ENCODE data around the gene ADAMTS2. TPM values are rescaled to one million over a fixed set of nuclear protein-coding genes. Genes with fewer than 3 reads are reported as not detected.

The ADAMTS2 gene
- polyA plus RNA-seq, 1 experiment = 129 TPM

DNA sequence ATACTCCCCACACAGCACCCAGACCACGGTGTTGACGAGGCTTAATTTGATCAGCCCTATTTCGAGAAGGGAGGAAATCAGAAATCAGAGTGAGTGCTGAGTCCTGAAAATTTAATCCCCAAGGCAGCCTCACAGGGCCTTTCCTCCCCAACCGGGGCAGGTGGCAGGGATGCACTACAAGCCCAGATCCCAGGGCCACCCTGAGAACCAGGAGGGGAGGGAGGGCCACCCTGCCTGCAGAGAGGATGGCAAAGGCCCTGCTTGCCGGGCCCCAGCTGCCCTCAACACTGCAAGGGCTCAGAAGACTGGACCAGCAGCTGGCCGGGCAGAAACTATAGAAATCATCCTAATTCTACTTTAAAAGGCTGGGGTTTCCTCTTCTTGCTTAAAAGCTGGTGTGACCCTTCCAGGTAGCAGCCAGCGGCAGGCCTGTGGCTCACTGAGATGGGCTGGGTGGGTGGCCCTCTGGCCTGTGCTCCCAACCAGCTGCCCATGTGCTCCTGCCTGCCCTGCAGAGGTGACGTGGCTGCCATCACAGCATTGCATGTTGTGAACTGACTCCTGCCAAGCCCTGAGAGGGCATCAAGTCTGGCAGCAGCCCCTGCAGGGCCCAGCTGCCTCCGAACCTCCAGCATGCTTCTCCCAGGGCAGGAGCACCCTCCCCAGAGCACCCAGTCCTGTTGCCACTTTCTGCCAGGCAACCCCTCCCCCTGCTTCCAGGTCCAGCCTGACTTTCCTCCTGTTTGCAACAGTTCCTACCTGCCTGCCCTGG lies 122.8 kb downstream of the ADAMTS2 start:
- CTCF ChIA-PET = interaction anchor here (1.0 kb wide), 1 partner anchor 110 kb away, joined by 3 read pairs; no protein-coding TSS in a partner anchor
- TF ChIP-seq, protein P1, sequence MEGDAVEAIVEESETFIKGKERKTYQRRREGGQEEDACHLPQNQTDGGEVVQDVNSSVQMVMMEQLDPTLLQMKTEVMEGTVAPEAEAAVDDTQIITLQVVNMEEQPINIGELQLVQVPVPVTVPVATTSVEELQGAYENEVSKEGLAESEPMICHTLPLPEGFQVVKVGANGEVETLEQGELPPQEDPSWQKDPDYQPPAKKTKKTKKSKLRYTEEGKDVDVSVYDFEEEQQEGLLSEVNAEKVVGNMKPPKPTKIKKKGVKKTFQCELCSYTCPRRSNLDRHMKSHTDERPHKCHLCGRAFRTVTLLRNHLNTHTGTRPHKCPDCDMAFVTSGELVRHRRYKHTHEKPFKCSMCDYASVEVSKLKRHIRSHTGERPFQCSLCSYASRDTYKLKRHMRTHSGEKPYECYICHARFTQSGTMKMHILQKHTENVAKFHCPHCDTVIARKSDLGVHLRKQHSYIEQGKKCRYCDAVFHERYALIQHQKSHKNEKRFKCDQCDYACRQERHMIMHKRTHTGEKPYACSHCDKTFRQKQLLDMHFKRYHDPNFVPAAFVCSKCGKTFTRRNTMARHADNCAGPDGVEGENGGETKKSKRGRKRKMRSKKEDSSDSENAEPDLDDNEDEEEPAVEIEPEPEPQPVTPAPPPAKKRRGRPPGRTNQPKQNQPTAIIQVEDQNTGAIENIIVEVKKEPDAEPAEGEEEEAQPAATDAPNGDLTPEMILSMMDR (IDR thresholded peaks at IDR 0.05; ENCODE audit: insufficient read depth, low read depth, low read length) = no peak
- POLR2A ChIA-PET = no interaction called here
- Histone ChIP-seq H3K27me3 (ENCODE audit: control insufficient read depth, insufficient read depth, low read length) (no peaks in the 10 kb centered on the region), H3K36me3 (ENCODE audit: control insufficient read depth, insufficient read depth, low read length) (peaks cover 25% of the 10 kb centered on the region), H3K4me3 (ENCODE audit: low read depth, low read length) (no peak overlapping the region)
- no peak for DNase-seq (ENCODE audit: low read depth)

DNA sequence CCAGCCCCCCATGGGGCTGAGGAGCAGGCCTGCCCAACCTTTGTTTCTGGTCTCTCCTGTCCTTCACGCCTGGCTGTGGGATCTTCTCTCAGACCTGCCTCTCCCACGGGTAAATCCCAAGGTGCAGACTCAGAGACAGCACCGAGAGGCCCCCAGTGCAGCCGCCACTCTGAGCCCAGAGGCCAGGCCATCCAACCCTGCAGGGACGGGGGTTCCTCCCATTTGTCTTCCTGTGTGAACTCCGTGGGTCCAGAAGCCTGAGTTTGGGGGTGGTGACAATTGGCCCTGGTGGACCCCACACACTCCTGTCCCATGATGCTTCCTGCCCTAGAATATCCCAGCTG lies 123.4 kb downstream of the ADAMTS2 start:
- CTCF ChIA-PET = no interaction called here
- TF ChIP-seq, protein P1 (IDR thresholded peaks at IDR 0.05; ENCODE audit: insufficient read depth, low read depth, low read length) = no peak
- DNase-seq (ENCODE audit: low read depth) = no peak
- POLR2A ChIA-PET = no interaction called here
- Histone ChIP-seq H3K27me3 (ENCODE audit: control insufficient read depth, insufficient read depth, low read length) (no peaks in the 10 kb centered on the region), H3K4me3 (ENCODE audit: low read depth, low read length) (no peak overlapping the region), H3K36me3 (ENCODE audit: control insufficient read depth, insufficient read depth, low read length) (peaks cover 25% of the 10 kb centered on the region)

DNA sequence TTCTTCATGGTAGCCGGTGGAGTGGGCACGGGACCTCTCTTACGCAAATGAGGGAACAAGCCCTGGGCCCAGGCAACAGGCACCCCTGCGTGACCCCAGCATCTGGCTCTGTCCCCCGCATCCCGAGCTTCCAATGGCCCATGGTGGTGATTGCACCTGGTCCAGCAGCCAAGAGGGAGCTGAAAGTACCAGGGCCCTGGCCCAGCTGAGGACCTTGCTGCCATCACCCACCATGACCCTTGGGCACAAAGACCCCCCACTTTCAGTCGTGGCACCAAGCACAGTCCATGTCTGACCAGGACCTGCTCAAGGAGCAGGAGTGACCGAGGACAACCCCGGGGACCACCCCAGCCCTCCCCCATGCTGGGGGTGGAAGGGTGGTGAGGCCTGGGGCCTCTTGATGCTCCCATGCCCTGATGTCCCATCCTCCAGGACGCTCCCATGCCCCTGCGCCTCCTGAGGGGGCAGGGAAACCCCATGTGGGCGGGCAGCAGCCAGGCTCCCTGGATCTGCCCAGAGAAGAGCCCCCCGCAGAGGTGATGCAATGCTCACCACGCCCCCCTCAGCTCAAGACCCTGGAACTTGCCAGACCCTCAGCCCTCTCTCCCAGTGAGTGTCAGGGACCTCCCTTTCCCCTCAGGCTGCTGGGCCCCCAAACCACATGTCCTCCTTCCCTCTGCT lies 123.9 kb downstream of the ADAMTS2 start:
- POLR2A ChIA-PET = no interaction called here
- CTCF ChIA-PET = no interaction called here
- TF ChIP-seq, protein P1 (IDR thresholded peaks at IDR 0.05; ENCODE audit: insufficient read depth, low read depth, low read length) = no peak
- no peak for DNase-seq (ENCODE audit: low read depth)
- H3K4me3 ChIP-seq (ENCODE audit: low read depth, low read length) = no peak overlapping the region
- H3K36me3 ChIP-seq (ENCODE audit: control insufficient read depth, insufficient read depth, low read length) = peaks cover 25% of the 10 kb centered on the region
- H3K27me3 ChIP-seq (ENCODE audit: control insufficient read depth, insufficient read depth, low read length) = no peaks in the 10 kb centered on the region

DNA sequence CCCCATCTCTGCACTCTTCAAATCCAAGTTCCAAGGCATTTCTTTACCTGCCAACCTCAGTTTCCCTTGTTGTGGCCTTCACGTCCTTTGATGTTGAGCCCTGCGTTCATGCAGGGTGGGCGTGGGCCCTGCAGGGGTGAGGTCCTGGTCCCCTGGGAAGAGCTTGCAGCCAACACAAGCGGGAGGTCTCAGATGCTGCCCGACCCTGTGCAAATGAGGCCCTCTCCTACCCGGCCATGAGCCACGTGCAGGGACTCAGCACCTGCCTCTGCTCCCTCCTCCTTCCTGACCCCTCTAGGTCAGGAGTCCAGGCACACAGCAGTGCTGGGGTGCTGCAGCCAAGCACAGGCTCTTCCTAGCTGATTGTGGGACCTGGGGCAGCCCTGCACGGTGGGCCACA lies 124.5 kb downstream of the ADAMTS2 start:
- no peak for DNase-seq (ENCODE audit: low read depth)
- ChIA-PET CTCF (no interaction called here), POLR2A (no interaction called here)
- Histone ChIP-seq H3K36me3 (ENCODE audit: control insufficient read depth, insufficient read depth, low read length) (peaks cover 25% of the 10 kb centered on the region), H3K4me3 (ENCODE audit: low read depth, low read length) (no peak overlapping the region), H3K27me3 (ENCODE audit: control insufficient read depth, insufficient read depth, low read length) (no peaks in the 10 kb centered on the region)
- TF ChIP-seq, protein P1 (IDR thresholded peaks at IDR 0.05; ENCODE audit: insufficient read depth, low read depth, low read length) = no peak

DNA sequence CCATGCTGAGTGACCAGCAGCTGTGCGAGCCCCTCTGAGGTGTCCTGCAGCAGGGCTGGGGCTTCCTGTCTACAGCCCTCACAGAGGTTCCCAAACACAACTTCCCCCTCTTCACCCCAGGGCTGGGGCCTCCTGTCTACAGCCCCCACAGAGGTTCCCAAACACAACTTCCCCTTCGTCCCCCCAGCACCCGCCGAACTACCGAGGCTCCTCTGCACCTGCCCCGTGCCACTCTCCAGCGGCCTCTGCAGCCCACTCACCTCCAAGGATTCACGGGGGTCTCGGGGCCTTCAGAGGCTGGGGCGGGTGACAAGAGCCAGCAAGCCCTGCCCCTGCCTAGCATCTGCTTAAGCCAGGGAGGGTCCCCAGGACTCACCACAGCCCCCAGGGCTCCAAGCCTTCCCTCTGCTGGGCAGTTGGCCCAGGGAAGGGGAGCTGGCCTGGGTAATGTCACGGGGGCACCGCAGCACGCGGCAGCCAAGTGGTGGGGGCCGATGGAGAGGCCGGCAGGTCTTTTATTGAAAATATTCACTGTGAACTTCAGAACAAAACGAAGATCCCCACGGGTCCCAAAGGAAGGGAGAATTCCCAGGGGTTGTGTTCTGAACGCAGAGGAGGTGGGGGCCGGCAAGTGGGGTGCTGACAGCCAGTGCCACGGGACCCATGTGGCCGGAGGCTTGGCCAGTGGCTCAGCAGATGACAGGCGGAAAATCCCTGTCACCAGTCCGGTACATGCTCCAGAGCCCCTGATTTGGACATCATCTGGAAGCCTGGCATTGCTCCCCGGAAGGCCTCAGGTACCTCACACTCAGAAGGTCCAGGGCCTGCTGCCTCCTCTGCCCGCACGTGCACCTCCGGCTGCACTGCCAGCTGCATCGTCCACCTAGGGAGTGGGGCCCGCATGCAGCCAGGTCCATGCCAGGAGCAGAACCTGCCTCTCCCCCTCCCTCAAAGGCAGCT lies 125.3 kb downstream of the ADAMTS2 start:
- H3K27me3 ChIP-seq (ENCODE audit: control insufficient read depth, insufficient read depth, low read length) = no peaks in the 10 kb centered on the region
- CTCF ChIA-PET = no interaction called here

More for the DNA sequence above, 125.3 kb downstream of the ADAMTS2 start:
- POLR2A ChIA-PET = no interaction called here
- DNase-seq (ENCODE audit: low read depth) = no peak
- Histone ChIP-seq H3K4me3 (ENCODE audit: low read depth, low read length) (no peak overlapping the region), H3K36me3 (ENCODE audit: control insufficient read depth, insufficient read depth, low read length) (peaks cover 22% of the 10 kb centered on the region)
- TF ChIP-seq, protein P1 (IDR thresholded peaks at IDR 0.05; ENCODE audit: insufficient read depth, low read depth, low read length) = no peak
